LHCN-M2 (cell line): ENCODE measurements around the gene RPA1. TPM values are rescaled to one million over a fixed set of nuclear protein-coding genes. Genes with fewer than 3 reads are reported as not detected.
A peak's percentile ranks its signal among the peaks of the same experiment; 100 is the strongest.
"Not testable (repeated sequence)": the region's sequence is repeated elsewhere in the genome, so short reads cannot be mapped to it uniquely, and the experiment has no call there.

Experiments
- DNase-seq: peaks from one replicate; pipeline ENCODE4 v3.0.0-alpha.2; 2012; ENCODE audit warnings: low read depth
- total RNA-seq: library from RNA; depleted of rRNA; stranded (reverse); fragments of >200 nt; gene quantifications from 2 replicates; pipeline ENCODE4 v1.2.3, GENCODE V29; 2014

The RPA1 gene
- total RNA-seq, 1 experiment from 2014 or later: 28.1 TPM

GRCh38 chr17:1813088-1813487, 16.7 kb upstream of the RPA1 start:
- no peak for DNase-seq

GRCh38 chr17:1820528-1821252, 9.1 kb upstream of the RPA1 start:
- no peak for DNase-seq

GRCh38 chr17:1829216-1829591, 601 bp upstream of the RPA1 start:
- peak; percentile 18 for DNase-seq

GRCh38 chr17:1830288-1830687, 483 bp downstream of the RPA1 start:
- no peak for DNase-seq

GRCh38 chr17:1834380-1835149, 4.8 kb downstream of the RPA1 start:
- DNase-seq: no peak

GRCh38 chr17:1839516-1839915, 9.7 kb downstream of the RPA1 start:
- DNase-seq: no peak

DNA sequence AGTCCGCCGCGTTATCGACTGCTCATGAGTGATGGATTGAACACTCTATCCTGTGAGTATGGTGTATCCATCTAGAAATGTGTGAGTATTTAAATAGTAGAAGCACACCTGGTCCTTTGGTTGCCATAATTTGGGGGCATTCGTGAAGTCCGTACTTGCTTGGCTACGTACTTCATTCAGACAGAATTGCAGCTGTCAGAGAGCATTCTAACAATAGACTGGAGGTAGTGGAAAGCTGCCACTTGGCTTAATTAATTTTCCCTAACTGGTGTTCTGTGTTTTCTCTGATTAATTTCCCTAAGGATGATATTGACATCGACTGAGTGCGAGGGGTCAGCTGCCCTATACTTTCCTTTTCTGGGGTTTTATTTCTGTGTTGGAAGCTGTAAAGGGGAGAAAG, 14.1 kb downstream of the RPA1 start:
- DNase-seq: no peak

- DNase-seq: no peak
Measured at GRCh38 chr17:1847191-1847590, 17.4 kb downstream of the RPA1 start.

- no peak for DNase-seq
Measured at GRCh38 chr17:1852327-1852726, 22.5 kb downstream of the RPA1 start.

DNA sequence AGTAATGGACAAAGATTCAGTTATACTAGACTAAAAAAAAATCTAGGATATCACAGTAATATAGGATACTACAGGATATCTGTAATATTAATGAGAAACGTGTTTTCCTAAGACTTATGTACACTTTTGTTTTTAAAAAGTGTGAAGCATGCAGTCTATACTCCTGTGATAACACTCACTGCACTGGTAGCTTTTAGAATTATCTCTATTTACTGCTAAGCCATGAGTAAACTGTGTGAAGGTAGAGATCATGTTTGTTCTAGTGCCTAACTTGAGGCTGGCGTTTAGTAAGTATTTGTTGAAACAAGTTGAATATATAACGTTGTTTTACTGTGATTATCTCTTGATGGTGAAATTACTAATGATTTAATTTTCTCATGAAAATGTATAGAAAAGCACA, 23.9 kb downstream of the RPA1 start:
- DNase-seq: no peak

DNA sequence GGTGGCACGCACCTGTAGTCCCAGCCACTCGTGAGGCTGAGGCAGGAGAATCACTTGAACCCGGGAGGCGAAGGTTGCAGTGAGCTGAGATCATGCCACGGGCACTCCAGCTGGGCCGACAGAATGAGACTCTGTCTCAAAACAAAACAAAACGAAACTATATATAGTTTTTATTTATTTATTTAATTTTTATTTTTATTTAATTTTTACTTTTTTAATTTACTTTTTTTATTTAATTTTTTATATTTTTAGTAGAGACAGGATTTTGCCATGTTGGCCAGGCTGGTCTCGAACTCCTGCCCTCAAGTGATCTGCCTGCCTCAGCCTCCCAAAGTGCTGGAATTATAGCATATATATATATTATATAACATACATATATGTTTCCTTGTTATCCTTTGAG, 26.7 kb downstream of the RPA1 start:
- DNase-seq: not testable (repeated sequence)

DNA sequence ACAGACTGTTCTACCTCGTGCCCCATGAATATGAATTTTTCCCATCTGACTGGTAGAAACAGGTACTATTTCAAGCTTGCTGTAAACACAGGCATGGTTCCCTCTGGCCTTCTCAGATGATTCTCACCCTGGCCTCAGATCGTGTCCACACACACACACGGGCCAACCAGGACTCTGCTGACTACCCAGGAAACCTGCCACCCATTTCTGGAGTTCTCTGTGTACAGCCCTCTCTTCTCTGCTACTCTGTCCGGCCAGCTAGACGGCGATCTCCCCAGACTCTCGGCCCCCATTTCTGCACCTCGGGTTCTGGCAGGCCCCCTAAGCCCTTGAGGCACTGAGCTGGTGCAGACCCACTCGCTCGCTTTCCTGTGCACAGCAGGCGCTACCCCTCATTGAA, 31.2 kb downstream of the RPA1 start:
- no peak for DNase-seq

DNA sequence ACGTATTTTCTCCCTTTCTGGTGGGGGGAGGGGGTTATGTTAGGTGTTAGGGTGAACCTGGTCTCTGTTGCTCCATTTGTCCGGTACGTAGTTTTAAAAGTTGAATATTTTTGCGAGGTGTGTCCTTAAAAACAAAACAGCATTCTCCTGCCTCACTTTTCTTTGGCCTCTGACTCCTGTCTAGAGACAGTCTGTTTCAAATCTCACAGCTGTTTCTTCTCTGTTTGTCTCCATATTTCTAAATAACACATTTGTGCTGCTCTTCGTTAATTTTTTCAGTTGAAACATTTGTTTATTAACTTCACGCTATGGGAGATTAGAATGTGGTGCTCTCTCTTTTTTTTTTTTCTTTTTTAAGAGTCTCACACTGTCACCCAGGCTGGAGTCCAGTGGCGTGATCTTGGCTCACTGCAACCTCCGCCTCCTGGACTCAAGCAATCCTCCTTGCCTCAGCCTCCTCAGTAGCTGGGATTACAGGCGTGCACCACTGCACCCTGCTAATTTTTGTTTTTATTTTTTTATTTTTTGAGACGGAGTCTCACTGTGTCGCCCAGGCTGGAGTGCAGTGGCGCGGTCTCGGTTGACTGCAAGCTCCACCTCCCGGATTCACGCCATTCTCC, 31.7 kb downstream of the RPA1 start:
- DNase-seq: no peak

DNA sequence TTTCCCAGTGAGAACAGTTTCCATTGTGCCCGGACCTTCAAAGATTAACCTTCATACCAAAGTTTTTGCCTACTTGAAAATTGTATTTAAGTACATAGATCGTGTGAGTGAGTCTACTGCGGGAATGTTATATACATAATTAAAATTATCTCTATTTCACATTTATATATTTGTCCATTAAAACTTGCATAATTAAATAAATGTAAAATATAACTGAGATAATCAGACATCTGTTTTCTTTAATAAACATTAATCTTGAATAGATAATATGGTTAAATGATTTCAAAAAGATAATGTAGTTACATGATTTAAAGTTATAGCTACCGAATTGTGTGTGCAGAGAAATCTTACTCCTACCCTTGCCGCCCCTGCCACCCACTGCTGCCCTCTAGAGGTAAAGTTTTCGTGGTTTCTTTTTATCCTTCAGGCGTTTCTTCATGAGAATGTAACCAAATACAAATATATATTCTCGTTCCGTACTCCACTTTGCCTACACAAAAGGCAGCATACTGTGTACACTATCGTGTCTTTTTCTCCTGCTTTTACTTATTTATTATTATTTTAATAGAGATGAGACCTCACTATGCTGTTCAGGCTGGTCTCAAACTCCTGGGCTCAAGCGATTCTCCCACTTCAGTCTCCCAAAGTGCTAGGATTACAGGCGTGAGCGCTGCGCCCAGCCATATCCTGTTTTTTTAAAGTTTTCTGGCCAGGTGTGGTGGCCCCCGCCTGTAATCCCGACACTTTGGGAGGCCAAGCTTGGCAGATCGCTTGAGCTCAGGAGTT, 35.6 kb downstream of the RPA1 start:
- peak; percentile 35 for DNase-seq

- DNase-seq: no peak
Measured at GRCh38 chr17:1867307-1867706, 37.5 kb downstream of the RPA1 start.

DNA sequence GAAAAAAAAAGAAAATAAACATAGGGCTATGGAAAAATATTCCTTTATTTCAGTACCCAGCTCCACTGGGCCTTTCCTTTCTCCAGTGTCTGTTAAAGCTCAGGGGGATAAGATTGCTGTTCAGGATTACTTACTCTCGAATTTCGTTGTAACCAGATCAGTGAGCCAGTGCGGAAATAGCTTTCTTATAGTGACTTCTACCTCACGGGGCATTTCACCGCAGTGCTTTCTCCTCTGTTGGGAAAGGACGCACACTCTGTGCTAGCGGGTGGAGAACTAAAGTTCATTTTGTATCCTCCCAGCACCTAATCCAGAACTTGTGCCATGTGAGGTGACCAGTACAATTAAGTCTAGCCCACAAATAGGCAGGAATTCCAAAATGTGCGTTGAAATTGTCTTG, 38.3 kb downstream of the RPA1 start:
- no peak for DNase-seq

DNA sequence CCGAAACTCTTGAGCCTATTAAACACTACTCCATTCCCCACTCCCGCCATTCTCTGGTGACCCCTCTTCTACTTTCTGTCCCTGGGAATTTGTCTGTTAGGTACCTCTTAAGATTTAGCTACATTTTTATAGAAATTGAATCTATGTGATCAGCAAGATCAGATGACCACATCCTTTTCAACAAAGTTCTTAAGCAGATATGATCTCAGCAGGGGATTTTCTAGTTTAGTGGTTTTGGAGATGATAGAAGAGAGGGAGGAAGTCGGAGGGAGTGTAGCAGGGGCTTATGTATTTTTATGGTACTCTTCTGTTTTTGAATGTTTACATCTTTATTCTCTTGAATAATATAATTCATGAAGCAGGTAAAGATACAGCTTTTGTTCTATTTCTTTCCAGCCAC, 40.8 kb downstream of the RPA1 start:
- no peak for DNase-seq

- DNase-seq: no peak
Measured at GRCh38 chr17:1871756-1872155, 42.0 kb downstream of the RPA1 start.

DNA sequence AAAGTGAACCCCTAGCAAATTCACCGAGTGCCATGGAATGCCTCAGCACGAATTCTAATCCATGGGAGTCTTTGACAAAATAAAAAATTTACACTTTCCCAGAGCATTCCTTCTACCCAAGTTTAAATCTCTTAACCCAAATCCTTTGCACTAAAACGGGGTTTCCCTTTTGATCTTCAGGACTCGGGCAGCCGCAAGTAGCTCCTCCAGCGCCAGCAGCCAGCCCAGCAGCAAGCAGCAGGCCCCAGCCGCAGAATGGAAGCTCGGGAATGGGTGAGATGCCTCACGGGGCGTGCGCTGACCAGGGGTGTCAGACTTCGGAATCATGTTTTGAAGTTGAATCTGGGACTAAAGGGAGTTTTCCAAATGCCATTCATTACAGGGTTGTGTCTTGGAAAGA, 42.4 kb downstream of the RPA1 start:
- no peak for DNase-seq

DNA sequence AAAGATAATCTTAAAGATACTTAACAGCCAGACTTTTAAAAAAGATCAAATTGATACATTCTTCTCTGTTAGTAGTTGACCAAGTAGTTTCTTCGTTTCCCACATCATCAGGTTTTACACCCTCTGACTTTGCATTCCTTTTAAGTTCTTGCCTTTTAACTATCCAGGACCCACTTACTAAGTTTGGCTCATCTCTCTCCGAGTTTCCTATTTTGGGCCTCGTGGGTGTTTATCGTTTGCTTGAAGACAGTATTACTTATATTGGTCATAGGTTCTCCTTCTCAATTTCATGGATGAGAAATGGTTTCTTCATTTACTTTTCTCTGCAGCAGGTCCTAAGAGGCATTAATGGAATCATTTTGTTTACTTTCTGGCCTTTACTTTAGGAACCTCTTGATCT, 43.2 kb downstream of the RPA1 start:
- no peak for DNase-seq

DNA sequence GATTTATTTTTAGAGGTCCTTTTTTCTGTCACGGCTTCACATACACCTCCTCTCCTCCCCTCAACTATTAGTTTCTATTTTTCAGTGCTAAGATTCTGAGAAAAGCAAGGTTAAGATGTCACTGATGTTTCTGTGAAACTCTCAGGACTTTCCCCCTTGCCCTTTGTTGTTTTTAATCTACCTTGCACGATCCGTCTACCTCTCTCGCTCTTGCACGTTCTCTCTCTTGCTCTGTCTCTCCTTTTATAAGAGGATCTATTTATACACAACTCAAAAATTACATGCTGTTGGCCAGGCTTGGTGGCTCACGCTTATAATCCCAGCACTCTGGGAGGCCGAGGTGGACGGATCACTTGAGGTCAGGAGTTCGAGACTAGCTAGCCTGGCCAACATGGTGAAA, 43.6 kb downstream of the RPA1 start:
- no peak for DNase-seq

DNA sequence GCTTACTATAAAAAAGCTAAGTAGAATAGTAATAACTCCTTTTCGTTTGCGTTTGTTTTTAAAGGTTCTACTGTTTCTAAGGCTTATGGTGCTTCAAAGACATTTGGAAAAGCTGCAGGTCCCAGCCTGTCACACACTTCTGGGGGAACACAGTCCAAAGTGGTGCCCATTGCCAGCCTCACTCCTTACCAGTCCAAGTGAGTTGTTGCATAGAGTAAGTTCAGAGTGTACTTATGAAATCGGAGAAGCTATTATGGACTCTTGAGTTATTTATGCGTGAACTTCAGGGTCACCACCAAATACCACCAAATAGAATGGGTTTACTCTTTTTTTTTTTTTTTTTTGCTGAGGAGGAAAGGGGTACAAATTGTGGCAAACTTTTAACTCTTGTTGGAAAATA, 45.8 kb downstream of the RPA1 start:
- DNase-seq: no peak
